Natural killer cell (primary cell): ENCODE results near the gene VSTM2B. TPM values are rescaled to one million over a fixed set of nuclear protein-coding genes. Genes with fewer than 3 reads are reported as not detected.

Source experiments
- ATAC-seq, 3 donors: fragments of 150-1000 bp in 2 of 3; fragments of 200-7000 bp in 1 of 3; cut with Tn5 transposase; 1 replicate in 1 of 3; 2 replicates in 2 of 3; pipeline ENCODE4 v1.10.0; 2021; ENCODE audit warnings: mild to moderate bottlenecking in 2 of 3, moderate library complexity in 2 of 3
- DNase-seq, 2 donors: peaks; one replicate each; pipeline versions ENCODE4 v3.0.0 to v3.0.0-alpha.2; 2013 to 2021; ENCODE audit warnings: mixed read lengths in 1 of 2
- H3K27ac ChIP-seq: one replicate; pipeline ENCODE4 v1.5.1; 2013; ENCODE audit warnings: mild to moderate bottlenecking, low read length
- H3K27me3 ChIP-seq: one replicate; pipeline ENCODE4 v1.6.1; 2013; ENCODE audit warnings: low read length; ENCODE audit not compliant: control insufficient read depth, insufficient read depth
- H3K36me3 ChIP-seq: one replicate; pipeline ENCODE4 v1.6.1; 2013; ENCODE audit warnings: low read length; ENCODE audit not compliant: control insufficient read depth, insufficient read depth
- H3K4me1 ChIP-seq: one replicate; pipeline ENCODE4 v1.6.1; 2013; ENCODE audit warnings: low read length; ENCODE audit not compliant: control insufficient read depth, insufficient read depth
- H3K4me3 ChIP-seq: one replicate; pipeline ENCODE4 v1.5.1; 2013; ENCODE audit warnings: low read length
- H3K9me3 ChIP-seq: one replicate; pipeline ENCODE4 v1.6.1; 2013; ENCODE audit warnings: low read length; ENCODE audit not compliant: control insufficient read depth, insufficient read depth
- H3K27ac Mint-ChIP-seq, 2 donors: one replicate each; pipeline ENCODE4 v1.8.0; 2022; ENCODE audit warnings: mild to moderate bottlenecking in 2 of 2, mixed read lengths in 2 of 2, moderate library complexity in 1 of 2
- H3K27me3 Mint-ChIP-seq, 2 donors: one replicate each; pipeline ENCODE4 v1.8.0; 2022; ENCODE audit warnings: low read depth in 2 of 2, mixed read lengths in 2 of 2
- H3K36me3 Mint-ChIP-seq: one replicate; pipeline ENCODE4 v1.8.0; 2022; ENCODE audit warnings: mixed read lengths
- H3K4me1 Mint-ChIP-seq, 2 donors: one replicate each; pipeline ENCODE4 v1.8.0; 2022; ENCODE audit warnings: mixed read lengths in 2 of 2
- H3K4me3 Mint-ChIP-seq: one replicate; pipeline ENCODE4 v1.8.0; 2022; ENCODE audit warnings: mild to moderate bottlenecking, moderate library complexity, mixed read lengths
- H3K9me3 Mint-ChIP-seq, 2 donors: one replicate each; pipeline ENCODE4 v1.8.0; 2022; ENCODE audit warnings: mixed read lengths in 2 of 2
- WGBS: methylation state at CpG from one replicate; pipeline ENCODE4 v1.1.7; 2013; ENCODE audit warnings: missing lambda C conversion rate; ENCODE audit not compliant: insufficient coverage; 5-methylcytosine and 5-hydroxymethylcytosine counted together
- intact Hi-C: fragments of 100-400 bp; cut with micrococcal nuclease; formaldehyde crosslinking; loops from one replicate; pipeline ENCODE4 v1.14.2; 2022
- total RNA-seq, 4 donors: library from RNA; stranded (reverse); fragments of 120-200 nt in 1 of 4; gene quantifications; one replicate each; pipeline versions ENCODE4 v1.2.3 to v1.2.4, GENCODE V29; 2013 to 2022
- TF ChIP-seq, protein P1 (sequence below): fragments of 200-600 bp; IDR thresholded peaks from one replicate; pipeline ENCODE4 v1.8.0; 2022; ENCODE audit warnings: antibody characterized with exemption

The VSTM2B gene
- total RNA-seq, 3 donors from 2014 or later (not counting 1 experiment from before 2014, with no cell fraction given), result not detected

- H3K4me1 Mint-ChIP-seq, result no peaks in the 10 kb centered on the region
- Histone ChIP-seq H3K4me1 (no peaks in the 10 kb centered on the region), H3K4me3 (no peak overlapping the region), H3K27ac (no peak overlapping the region), H3K36me3 (no peaks in the 10 kb centered on the region), H3K27me3 (no peaks in the 10 kb centered on the region), H3K9me3 (no peaks in the 10 kb centered on the region)
- H3K4me3 Mint-ChIP-seq, result no peak overlapping the region
- H3K27me3 Mint-ChIP-seq, result peaks cover 16 to 28% of the 10 kb centered on the region in 2 donors
- no peak for DNase-seq
- TF ChIP-seq, protein P1, sequence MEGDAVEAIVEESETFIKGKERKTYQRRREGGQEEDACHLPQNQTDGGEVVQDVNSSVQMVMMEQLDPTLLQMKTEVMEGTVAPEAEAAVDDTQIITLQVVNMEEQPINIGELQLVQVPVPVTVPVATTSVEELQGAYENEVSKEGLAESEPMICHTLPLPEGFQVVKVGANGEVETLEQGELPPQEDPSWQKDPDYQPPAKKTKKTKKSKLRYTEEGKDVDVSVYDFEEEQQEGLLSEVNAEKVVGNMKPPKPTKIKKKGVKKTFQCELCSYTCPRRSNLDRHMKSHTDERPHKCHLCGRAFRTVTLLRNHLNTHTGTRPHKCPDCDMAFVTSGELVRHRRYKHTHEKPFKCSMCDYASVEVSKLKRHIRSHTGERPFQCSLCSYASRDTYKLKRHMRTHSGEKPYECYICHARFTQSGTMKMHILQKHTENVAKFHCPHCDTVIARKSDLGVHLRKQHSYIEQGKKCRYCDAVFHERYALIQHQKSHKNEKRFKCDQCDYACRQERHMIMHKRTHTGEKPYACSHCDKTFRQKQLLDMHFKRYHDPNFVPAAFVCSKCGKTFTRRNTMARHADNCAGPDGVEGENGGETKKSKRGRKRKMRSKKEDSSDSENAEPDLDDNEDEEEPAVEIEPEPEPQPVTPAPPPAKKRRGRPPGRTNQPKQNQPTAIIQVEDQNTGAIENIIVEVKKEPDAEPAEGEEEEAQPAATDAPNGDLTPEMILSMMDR, result no peak
- H3K27ac Mint-ChIP-seq, result no peak overlapping the region
- peaks cover 2 to 3% of the 10 kb centered on the region in 2 donors for H3K9me3 Mint-ChIP-seq
- no peaks in the 10 kb centered on the region for H3K36me3 Mint-ChIP-seq
- no peak for ATAC-seq
- WGBS, result 88% methylated on average over 4 of the region's 4 CpGs
- intact Hi-C loops, result no loop called here
Observed at GRCh38 chr19:29559743-29560142, 33.9 kb downstream of the VSTM2B start.

DNA sequence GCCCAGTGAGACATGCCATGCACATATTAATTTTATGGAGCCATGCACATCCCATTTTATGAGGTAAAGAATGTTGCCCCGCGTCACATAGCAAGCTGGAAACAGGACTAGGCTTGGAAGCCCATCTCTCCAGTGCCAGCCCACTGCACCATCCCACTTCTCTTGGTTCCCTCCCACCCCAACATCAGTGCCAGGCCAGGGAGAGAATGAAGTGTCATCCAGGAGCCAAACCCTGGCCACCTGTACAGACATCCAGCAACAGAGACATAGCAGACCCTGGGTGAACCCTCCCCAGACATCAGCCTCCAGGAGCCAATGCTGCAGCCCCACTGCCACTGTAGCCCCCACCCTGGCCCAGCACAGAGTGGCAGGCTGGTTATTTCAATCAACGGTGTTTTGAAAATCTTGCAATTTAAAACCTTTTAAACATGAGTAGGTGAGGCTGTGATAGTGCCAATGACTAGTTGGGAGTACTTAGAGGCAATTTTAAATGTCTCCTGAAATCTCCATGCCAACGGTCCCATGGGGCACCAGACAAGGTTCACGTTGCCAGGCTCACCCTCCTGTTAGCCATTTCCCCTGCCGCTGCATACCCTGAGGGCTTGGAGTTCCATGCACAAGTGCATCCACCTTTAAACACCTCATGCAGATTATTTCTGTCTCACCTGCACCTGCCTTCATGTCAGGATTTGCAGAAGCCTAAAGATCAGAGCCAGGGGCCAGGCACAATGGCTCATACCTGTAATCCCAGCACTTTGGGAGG lies 34.7 kb downstream of the VSTM2B start:
- no peak for ATAC-seq
- Histone ChIP-seq H3K27me3 (no peaks in the 10 kb centered on the region), H3K4me3 (no peak overlapping the region), H3K27ac (no peak overlapping the region), H3K9me3 (no peaks in the 10 kb centered on the region), H3K4me1 (no peaks in the 10 kb centered on the region), H3K36me3 (no peaks in the 10 kb centered on the region)
- Mint-ChIP-seq H3K4me3 (no peak overlapping the region), H3K36me3 (no peaks in the 10 kb centered on the region), H3K9me3 (peaks cover 2 to 3% of the 10 kb centered on the region in 2 donors), H3K27ac (no peak overlapping the region), H3K4me1 (no peaks in the 10 kb centered on the region), H3K27me3 (peaks cover 9 to 22% of the 10 kb centered on the region in 2 donors)
- TF ChIP-seq, protein P1, result no peak
- no peak for DNase-seq
- intact Hi-C loops, result no loop called here
- 88% methylated on average over 6 of the region's 6 CpGs for WGBS

GRCh38 chr19:29561601-29562000 lies 35.8 kb downstream of the VSTM2B start:
- H3K4me3 ChIP-seq, result no peak overlapping the region
- no peak for ATAC-seq
- H3K27me3 ChIP-seq, result no peaks in the 10 kb centered on the region
- Mint-ChIP-seq H3K4me3 (no peak overlapping the region), H3K9me3 (peaks cover 2 to 3% of the 10 kb centered on the region in 2 donors), H3K27ac (no peak overlapping the region), H3K4me1 (peaks cover 0 to 4% of the 10 kb centered on the region in 2 donors), H3K27me3 (peaks cover 0 to 12% of the 10 kb centered on the region in 2 donors), H3K36me3 (no peaks in the 10 kb centered on the region)
- no peak overlapping the region for H3K27ac ChIP-seq
- no peaks in the 10 kb centered on the region for H3K36me3 ChIP-seq
- intact Hi-C loops, result no loop called here
- no peak for DNase-seq
- no peaks in the 10 kb centered on the region for H3K9me3 ChIP-seq
- TF ChIP-seq, protein P1, result no peak
- H3K4me1 ChIP-seq, result peaks cover 4% of the 10 kb centered on the region
- WGBS, result 81% methylated on average over 9 of the region's 9 CpGs
